Measurements from ENCODE around the gene CLSTN2.
A peak's percentile ranks its signal among the peaks of the same experiment; 100 is the strongest.

CLSTN2 gene

DNA sequence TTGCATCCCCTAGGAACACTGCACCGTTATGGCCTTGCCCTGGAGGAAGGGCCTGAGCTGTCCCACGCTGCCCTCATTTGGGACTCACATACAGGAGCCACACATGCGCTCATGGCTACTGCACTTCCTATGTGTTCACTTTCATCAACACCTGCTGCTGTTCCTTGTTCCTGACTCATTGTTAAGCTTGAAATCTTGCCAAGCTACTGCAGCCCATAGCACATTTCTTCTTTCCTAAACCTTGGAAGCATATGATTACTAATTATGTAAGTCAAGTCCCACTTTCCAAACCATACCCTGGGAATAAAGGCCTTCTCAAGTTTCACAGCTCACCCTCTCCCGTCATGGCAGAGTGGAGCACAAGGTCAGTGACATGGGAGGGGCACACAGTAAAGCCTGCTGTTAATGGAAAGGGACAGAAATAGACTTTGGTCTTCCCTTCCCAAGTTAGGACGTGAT is 307.9 kb downstream of the CLSTN2 start:
- no peak for DNase-seq
- in situ Hi-C loops (cut with MboI; ENCODE audit: low pct_unique_long_range_greater_than_20kb, low sequenced_read_pairs) = no loop called here

DNA sequence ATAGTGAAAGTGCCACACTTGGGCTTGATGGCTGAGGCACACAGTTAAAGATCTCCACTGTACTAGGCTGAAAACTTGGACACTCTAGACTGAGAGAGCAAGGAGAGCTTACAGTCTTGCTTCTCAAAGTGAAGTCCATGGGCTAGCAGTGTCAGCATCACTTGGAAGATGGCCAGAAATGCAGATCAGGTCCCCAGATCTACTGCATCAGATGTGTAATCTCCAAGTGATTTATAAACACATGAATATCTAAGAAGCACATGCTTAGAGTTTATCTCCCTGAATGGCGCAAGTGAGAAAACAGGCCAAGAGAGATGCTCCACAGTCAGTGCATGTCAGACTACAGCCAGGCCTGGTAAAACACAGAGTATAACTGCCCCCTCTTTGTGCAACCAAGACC is 308.6 kb downstream of the CLSTN2 start:
- in situ Hi-C loops (cut with MboI; ENCODE audit: low pct_unique_long_range_greater_than_20kb, low sequenced_read_pairs) = no loop called here
- no peak for DNase-seq

DNA sequence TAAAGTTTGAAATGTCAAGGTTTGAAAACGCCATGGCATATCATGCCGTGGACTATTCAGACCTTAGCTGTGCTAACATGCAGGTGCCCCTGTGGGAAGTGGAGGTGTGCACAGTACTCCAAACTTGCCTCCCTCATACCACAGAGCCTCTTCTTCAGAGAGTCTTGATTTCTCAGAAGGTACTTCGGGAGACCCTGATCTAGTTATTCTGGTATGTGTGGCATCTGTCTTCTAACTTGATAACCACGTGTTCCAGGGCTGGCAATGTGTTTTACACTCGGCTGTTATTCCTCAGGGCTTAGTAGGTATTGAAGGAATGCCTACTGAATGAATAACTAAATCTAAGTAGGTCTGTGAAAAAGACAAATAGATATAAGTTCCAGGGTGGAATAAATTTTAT is 309.9 kb downstream of the CLSTN2 start:
- in situ Hi-C loops (cut with MboI; ENCODE audit: low pct_unique_long_range_greater_than_20kb, low sequenced_read_pairs) = no loop called here
- no peak for DNase-seq

DNA sequence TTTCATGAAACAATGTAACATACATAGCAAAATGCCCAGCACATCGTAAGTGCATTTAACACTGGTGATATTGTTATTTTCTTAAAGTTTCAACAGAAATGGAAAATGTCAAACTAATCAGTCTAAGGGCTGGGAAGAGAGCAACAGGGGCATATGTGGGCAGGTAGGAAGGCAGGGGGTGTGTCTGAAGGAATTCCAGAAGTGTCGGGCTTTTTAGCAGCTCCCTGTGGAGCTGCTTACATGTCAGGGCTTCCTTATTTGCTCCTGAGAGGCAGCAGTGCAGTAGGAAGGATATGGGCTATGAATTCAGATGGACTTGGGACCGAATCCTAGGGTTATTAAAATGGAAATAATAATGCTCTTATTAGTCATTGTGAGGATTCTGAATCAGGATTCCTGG is 311.6 kb downstream of the CLSTN2 start:
- in situ Hi-C loops (cut with MboI; ENCODE audit: low pct_unique_long_range_greater_than_20kb, low sequenced_read_pairs) = no loop called here
- DNase-seq = no peak

DNA sequence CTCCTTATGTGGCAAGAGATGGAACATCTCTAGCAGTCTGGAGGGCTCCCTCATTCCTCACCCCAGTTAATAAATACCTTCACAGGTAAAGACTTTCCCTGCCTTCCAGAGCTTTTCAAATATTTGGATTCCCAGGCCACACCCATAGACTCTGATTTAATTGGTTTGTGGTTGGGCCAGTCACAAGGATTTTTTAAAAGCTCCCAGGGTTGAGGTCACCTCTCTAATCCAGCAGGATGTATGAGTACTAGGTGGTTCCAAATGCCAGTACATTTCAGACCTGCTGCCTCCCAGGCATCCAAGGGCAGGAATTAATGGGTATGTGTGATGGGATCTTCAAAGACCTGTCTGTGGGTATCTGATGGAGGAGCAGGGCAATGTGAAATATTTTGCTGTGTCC is 312.8 kb downstream of the CLSTN2 start:
- DNase-seq = no peak
- in situ Hi-C loops (cut with MboI; ENCODE audit: low pct_unique_long_range_greater_than_20kb, low sequenced_read_pairs) = no loop called here

DNA sequence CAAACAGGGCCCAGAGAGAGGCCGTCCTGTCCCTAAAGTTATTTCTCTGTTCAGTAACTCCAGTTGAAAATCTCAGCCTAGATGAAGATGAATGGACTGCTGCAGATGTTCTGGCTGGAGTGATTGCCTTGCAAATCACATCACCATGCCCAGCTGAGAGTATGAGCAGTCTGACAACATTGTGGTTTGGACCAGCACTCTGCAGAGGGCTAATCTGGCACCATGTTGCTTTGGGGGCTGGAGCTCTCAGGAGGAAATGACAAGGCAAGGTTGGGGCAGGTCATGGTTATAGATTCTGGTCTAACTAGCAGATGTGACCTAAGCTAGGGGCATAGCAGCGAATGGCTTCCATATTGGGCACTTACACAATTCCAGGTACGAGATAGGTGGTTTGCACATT is 314.2 kb downstream of the CLSTN2 start:
- DNase-seq = no peak
- in situ Hi-C loops (cut with MboI; ENCODE audit: low pct_unique_long_range_greater_than_20kb, low sequenced_read_pairs) = no loop called here

DNA sequence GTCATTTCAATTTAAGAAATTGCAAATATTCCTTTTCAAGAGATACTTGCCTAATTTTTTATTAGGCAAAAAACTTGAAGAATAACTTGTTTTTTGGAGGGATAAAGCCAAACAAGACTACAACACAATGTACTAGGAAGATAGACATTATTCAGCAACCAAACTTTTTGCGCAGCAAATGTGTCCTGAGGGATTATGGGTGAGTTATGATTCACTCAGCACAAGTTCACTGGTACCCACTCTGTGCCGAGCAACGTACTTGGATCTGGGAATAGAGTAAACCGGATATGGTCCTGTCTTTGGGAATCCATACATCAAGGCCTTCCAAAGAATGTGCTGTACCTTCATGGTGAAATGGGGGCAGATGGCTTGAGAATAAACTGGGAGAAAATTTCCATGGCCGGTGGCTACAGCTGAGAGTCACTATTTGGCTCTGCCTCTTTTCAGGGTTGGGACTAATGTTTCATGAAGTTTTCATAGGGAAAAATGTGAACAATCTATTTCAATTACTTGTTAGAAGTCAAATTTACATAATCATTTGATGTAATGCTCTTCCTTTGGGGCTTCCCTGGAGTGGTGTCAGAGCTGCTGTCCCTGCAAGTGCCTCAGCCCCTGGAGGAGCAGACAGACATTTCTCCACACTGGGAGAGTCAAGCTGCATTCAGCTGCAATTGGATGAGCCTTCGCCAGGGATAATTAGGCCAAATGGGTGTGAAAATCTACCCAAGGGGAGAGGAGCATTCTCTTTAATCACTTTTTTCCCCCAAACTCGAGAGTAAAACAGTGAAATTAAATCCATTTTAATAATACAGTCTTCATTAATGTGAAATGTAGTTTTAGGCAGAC is 315.2 kb downstream of the CLSTN2 start:
- in situ Hi-C loops (cut with MboI; ENCODE audit: low pct_unique_long_range_greater_than_20kb, low sequenced_read_pairs) = no loop called here
- no peak for DNase-seq

DNA sequence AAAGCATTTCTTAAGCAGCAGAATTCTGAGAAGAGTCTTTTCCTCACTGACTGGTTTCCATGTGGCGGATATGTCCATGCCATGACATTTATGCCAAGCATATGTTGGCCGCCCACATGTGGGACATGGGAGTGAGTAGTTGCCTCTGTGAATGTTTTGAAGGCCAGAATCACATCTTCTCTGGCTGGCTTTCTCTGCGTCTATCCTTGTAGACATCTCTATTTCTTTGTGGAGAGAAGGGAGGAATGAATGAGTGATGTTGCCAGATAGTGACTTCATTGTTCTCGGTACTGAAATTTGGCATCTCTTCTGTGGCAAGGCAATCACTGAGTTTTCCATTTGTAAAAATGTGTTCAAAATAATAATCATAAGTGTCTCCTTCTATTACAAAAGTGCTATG is 316.0 kb downstream of the CLSTN2 start:
- in situ Hi-C loops (cut with MboI; ENCODE audit: low pct_unique_long_range_greater_than_20kb, low sequenced_read_pairs) = no loop called here

DNA sequence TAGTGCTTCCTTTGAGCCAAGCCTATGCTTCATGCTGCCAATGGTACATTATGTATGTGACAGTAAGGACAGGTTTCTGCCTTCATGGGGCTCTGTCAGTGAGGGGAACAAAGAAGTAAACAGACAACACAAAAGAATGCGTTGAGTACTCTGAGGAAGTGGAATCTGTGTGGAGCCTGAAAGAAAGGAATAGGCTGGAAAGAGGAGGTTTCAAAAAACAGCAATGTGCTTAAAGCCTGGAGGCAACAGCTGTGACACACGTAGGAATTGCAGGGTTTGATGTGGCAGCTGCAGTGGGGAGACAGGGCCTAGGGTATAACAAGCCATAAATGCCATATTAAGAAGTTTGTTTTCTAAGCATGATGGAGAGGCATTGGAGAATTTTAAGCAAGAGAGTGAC is 316.7 kb downstream of the CLSTN2 start:
- in situ Hi-C loops (cut with MboI; ENCODE audit: low pct_unique_long_range_greater_than_20kb, low sequenced_read_pairs) = no loop called here

More for the DNA sequence above, 316.0 kb downstream of the CLSTN2 start:
- no peak for DNase-seq

DNA sequence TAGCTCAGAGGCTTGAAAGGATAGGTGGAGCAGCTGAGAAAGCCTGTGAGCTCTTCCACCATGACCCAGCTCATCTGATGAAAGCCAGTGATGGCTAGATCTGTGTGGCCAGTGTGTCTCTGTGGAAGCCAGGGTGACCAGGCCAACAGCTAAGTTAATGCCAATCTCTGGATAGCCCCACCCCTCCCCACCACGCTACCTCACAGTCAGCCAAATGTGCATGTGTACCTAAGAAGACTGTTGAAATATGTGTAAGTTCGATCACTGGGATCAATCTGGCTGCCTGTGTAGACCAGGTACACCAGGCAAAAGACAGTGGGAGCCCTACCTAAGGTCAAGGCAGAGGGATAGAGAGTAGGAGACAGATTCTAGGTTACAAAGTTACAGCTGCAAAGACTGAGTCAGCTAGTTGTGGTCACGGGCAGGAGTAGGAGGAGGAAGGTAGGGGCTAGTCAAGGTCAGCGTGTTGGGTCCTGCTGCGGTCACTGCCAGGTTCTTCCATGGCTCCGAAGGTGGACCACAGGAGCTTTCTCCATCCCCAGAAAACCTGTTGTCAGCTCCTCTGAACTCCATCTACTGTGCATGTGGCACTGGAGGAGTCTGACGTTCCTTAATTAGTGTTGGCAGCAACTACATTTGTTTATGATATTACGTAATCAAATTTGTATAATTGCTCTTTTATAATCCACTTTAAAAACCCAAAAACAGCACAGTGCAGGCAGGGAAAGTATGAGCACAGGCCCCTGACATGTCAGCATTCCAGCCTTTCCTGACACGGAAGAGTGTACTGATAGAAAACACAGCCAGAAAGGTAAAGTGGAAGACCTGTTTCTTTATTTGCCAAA is 318.0 kb downstream of the CLSTN2 start:
- in situ Hi-C loops (cut with MboI; ENCODE audit: low pct_unique_long_range_greater_than_20kb, low sequenced_read_pairs) = no loop called here
- no peak for DNase-seq

More for the DNA sequence above, 316.7 kb downstream of the CLSTN2 start:
- no peak for DNase-seq

DNA sequence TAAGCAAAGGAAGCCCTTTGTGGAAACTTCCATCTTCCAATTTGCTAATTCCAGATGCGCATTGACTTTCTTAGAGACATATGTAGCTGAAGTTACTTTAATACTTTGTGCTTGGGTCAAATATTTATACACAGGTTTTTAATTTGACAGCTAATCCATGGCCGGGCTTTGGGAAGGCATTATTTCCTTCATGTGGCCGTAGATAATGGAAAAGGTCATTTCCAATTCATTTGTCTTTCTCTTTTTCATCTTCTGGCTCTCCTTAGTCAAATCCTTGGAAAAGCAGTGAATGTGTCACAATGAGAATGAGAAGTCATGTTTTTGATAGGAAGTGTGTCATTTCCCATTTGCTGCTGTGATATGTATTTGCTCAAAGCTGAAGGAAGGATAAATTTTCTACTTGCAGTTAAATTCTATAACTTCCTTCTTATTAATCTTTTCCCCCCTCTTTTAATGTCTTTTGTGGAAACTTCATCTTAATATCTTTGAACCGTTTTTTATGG is 323.3 kb downstream of the CLSTN2 start:
- in situ Hi-C loops (cut with MboI; ENCODE audit: low pct_unique_long_range_greater_than_20kb, low sequenced_read_pairs) = no loop called here
- DNase-seq = no peak

DNA sequence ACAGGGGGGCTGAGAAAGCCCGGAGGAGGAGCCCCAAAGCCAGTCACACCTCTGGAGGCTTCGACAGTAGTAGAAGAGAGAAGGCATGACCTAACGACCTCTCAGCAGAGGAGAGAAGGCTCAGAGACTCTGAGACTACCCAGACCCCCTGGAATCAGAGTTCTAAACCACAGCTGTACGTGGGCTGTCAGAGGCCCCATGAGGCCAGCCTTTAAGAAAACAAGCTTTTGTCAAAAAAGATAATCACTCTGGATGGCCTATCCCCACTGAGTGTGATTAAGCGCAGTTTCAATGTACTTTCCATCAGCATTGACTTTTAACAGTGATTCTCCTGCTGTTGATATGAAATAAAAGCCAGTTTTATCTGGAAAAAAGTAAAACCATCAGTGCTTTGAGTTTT is 330.3 kb downstream of the CLSTN2 start:
- no peak for DNase-seq
- in situ Hi-C loops (cut with MboI; ENCODE audit: low pct_unique_long_range_greater_than_20kb, low sequenced_read_pairs) = no loop called here

DNA sequence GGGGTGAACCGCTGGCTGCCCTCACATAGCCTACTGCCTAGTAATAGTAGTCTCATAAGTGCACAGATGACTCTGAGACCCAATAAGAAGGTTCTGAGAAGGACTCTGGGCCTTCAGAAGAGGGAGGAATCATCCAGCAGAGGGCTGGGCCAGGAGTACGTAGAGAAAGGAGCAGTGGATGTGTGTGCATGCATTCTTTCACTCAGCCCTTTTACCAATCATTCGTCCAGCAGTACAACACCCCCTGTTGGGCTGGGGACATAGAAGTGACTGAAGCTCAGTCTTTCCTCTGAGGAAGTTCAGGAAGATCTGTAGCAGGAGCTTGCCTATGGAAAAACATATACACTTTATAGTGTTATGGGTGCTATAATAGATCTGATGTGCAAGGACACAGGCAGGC is 333.1 kb downstream of the CLSTN2 start:
- in situ Hi-C loops (cut with MboI; ENCODE audit: low pct_unique_long_range_greater_than_20kb, low sequenced_read_pairs) = no loop called here
- DNase-seq = no peak

DNA sequence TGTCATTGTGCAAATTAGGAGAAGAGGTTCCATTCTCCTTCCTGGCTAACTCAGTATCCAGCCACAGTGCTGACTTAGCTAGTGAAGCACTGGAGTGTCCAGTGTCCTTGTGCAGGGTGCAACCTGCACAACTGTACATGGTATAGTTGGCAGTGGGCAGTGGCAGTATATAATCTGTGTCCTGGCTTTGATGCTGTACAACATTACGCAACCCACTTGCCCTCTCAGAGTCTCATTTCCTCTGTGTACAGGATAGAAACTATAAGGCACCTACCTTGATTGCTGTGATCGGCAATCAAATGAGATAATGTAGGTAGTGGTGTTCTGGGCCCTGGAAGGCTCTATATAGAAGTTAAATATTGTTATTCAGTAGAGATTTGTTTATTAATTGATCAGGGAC is 333.6 kb downstream of the CLSTN2 start:
- in situ Hi-C loops (cut with MboI; ENCODE audit: low pct_unique_long_range_greater_than_20kb, low sequenced_read_pairs) = no loop called here
- no peak for DNase-seq

DNA sequence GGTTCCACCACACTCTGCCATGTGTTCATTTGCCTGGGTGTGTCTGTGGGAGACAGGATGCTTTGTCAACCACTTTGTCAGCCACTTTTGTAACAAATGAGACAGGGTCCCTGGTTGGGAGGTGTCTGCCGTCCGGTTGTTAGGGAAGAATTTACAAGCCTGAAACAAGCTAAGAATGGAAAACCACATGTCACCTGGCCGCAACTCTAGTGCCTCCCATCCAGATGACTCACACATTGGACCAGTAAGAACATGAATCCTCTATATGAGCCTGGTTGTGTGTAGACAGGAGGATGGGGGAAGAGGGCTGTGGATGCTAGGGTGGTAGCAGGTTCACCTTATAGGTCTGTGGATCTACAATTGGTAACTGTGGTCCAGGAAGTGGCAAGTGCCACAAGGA is 335.3 kb downstream of the CLSTN2 start:
- in situ Hi-C loops (cut with MboI; ENCODE audit: low pct_unique_long_range_greater_than_20kb, low sequenced_read_pairs) = no loop called here
- DNase-seq = no peak

DNA sequence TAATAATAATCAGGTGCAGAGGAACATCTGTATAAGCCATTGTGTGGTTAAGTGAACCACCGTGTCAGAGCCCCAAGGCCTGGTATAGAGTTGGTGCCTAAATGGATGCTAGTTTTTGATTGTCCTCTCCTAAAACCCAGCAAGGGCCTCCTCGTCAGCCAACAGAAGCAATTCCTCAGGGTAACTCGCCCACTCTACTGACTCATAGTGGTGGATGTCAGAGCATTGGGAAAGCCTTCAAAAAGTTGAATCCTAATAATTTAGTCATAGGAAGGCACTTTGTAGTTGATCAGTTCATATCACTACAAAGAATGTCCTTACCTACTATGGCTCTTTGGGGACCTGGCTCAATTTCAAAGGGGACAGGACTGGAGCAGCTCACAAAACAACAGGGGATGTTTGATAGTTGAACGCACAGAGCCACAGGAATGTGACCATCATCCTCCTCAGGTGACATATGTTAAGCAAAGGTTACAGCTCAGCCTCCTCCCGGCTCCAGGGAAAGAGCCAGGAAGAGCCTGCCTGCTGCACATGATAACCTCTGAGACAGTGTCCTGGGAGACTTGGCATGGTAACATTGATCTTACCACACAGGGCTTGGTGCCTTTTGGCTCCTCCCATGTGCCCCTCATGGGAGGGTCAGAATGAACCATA is 338.7 kb downstream of the CLSTN2 start:
- in situ Hi-C loops (cut with MboI; ENCODE audit: low pct_unique_long_range_greater_than_20kb, low sequenced_read_pairs) = no loop called here
- DNase-seq = no peak

DNA sequence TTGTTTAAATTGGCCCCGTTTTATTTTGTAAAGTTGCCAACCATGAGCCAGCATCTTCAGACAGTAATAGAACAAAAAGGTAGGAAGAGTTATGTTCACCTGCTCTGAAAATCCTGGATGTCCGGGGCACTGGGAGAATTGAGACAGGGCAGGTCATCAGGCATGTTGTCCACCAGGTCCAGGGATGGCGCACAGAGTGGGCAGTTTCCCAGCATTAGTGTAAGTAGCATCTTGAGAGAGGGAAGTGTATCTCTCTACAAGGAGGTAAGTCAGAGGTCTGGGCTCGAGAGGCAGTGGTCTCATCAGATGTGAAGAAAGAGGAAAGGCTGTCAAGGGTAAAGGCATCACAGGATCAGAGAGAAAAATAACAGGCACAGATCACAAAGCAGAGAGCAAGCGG is 339.4 kb downstream of the CLSTN2 start:
- in situ Hi-C loops (cut with MboI; ENCODE audit: low pct_unique_long_range_greater_than_20kb, low sequenced_read_pairs) = no loop called here
- DNase-seq = no peak

DNA sequence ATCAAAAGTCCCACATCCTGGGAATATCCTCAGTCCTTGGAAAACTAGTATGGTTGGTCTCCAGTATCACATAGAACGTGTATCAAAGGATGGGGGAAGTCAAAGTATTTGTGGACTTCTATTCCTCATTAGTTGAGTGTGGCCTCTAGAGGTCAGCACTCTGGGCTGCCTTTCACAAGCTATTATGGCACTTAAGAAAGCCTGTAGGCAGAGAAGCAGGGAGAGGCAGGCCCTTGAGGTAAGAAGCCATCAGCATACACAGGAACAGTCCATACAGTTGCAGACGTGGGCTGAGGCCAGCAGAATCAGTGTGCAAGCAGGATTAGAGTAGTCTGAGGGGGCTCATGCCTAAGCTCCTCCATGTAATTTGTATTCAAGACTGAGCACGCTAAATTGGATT is 341.7 kb downstream of the CLSTN2 start:
- in situ Hi-C loops (cut with MboI; ENCODE audit: low pct_unique_long_range_greater_than_20kb, low sequenced_read_pairs) = no loop called here
- peak; percentile 0 for DNase-seq

DNA sequence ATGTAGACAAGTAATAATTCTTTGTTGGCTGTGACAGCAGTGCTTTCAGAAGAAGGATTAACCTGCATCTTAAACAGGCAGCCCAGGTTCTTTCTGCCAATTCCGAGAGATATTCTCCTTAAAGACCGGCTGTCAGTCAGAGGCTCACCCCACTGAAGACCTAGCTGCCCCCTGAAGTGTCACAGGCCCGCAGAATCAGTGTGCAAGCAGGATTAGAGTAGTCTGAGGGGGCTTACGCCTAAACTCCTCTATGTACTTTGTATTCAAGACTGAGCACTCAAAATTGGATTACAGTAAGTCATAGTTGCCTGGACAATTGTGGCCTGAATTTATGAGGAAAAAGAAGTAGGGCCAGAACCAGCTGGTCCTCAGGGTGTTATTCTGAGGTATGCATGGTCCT is 342.9 kb downstream of the CLSTN2 start:
- no peak for DNase-seq
- in situ Hi-C loops (cut with MboI; ENCODE audit: low pct_unique_long_range_greater_than_20kb, low sequenced_read_pairs) = no loop called here

DNA sequence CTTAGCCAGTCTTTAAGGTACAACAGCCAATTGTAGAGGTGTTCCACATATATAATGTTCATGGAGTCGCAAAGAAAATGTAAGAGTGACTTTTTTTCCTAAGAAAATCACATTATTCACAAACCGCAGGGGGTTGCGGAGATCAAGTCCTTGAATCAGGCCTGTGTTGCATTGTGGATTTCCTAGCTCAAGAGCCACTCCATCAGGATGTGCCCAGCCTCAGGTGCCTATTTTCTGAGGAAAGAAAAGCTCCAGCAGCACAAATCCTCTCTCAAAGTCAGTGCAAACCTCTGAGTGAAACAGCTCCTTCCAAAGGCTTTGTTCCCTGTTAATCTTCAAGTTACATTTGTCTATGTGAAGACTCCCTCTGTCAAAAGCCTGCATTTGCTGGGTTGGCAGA is 349.4 kb downstream of the CLSTN2 start:
- in situ Hi-C loops (cut with MboI; ENCODE audit: low pct_unique_long_range_greater_than_20kb, low sequenced_read_pairs) = no loop called here

More for the DNA sequence above, 349.4 kb downstream of the CLSTN2 start:
- no peak for DNase-seq
